Ascending aorta (tissue), 2 donors: Measurements from ENCODE around the gene STAC. TPM values are rescaled to one million over a fixed set of nuclear protein-coding genes. Genes with fewer than 3 reads are reported as not detected.

Source experiments
- DNase-seq, 2 donors: peaks; one replicate each; pipeline ENCODE4 v3.0.0-alpha.2; 2019; ENCODE audit warnings: low spot score in 2 of 2
- H3K27ac ChIP-seq, 2 donors: fragments of 200-600 bp; sonication (generic); one replicate each; pipeline ENCODE4 v1.5.1; 2016 to 2017; ENCODE audit warnings: mild to moderate bottlenecking in 1 of 2
- H3K27me3 ChIP-seq: fragments of 200-600 bp; sonication (generic); one replicate; pipeline ENCODE4 v1.5.1; 2017
- H3K36me3 ChIP-seq, 2 donors: fragments of 200-600 bp; sonication (generic); one replicate each; pipeline ENCODE4 v1.5.1; 2016
- H3K4me1 ChIP-seq, 2 donors: fragments of 200-600 bp; sonication (generic); one replicate each; pipeline ENCODE4 v1.5.1; 2016 to 2017; ENCODE audit warnings: mild to moderate bottlenecking in 1 of 2
- H3K4me3 ChIP-seq, 2 donors: fragments of 200-600 bp; sonication (generic); one replicate each; pipeline ENCODE4 v1.5.1; 2016 to 2017; ENCODE audit warnings: mild to moderate bottlenecking in 1 of 2
- H3K9me3 ChIP-seq, 2 donors: fragments of 200-600 bp; sonication (generic); one replicate each; pipeline ENCODE4 v1.5.1; 2016
- intact Hi-C: fragments of 100-400 bp; cut with DNase I; formaldehyde crosslinking; loops from one replicate; pipeline ENCODE4 v1.15.1; 2023
- total RNA-seq: library from RNA; depleted of rRNA; stranded (reverse); fragments of >200 nt; gene quantifications from one replicate; pipeline ENCODE4 v1.1.0, GENCODE V29; 2016
- TF ChIP-seq, protein P1 (sequence below), 3 experiments: fragments of 200-600 bp in 2 of 3; fragments of 450-650 bp in 1 of 3; sonication (generic) in 2 of 3; IDR thresholded peaks; one replicate each; pipeline ENCODE4 v1.5.1; 2016 to 2019; ENCODE audit warnings: antibody characterized with exemption in 3 of 3, mild to moderate bottlenecking in 1 of 3, moderate library complexity in 1 of 3

Gene STAC
- total RNA-seq, 1 donor from 2014 or later: 16.0 TPM

GRCh38 chr3:36548712-36549111 is 168.4 kb downstream of the STAC start:
- intact Hi-C loops: no loop called here
- Histone ChIP-seq H3K27me3 (no peaks in the 10 kb centered on the region), H3K36me3 (peaks cover 3 to 24% of the 10 kb centered on the region in 2 donors), H3K4me1 (peaks cover 0 to 2% of the 10 kb centered on the region in 2 donors), H3K9me3 (peaks cover 0 to 12% of the 10 kb centered on the region in 2 donors), H3K27ac (no peak overlapping the region), H3K4me3 (no peak overlapping the region)
- TF ChIP-seq, protein P1, sequence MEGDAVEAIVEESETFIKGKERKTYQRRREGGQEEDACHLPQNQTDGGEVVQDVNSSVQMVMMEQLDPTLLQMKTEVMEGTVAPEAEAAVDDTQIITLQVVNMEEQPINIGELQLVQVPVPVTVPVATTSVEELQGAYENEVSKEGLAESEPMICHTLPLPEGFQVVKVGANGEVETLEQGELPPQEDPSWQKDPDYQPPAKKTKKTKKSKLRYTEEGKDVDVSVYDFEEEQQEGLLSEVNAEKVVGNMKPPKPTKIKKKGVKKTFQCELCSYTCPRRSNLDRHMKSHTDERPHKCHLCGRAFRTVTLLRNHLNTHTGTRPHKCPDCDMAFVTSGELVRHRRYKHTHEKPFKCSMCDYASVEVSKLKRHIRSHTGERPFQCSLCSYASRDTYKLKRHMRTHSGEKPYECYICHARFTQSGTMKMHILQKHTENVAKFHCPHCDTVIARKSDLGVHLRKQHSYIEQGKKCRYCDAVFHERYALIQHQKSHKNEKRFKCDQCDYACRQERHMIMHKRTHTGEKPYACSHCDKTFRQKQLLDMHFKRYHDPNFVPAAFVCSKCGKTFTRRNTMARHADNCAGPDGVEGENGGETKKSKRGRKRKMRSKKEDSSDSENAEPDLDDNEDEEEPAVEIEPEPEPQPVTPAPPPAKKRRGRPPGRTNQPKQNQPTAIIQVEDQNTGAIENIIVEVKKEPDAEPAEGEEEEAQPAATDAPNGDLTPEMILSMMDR (IDR thresholded peaks at IDR 0.05): no peak
- no peak for DNase-seq

GRCh38 chr3:36557021-36557707 is 176.9 kb downstream of the STAC start:
- H3K27ac ChIP-seq: no peak overlapping the region
- no peaks in the 10 kb centered on the region for H3K27me3 ChIP-seq
- H3K9me3 ChIP-seq: no peaks in the 10 kb centered on the region
- intact Hi-C loops: no loop called here
- H3K4me1 ChIP-seq: peaks cover 2 to 9% of the 10 kb centered on the region in 2 donors
- TF ChIP-seq, protein P1 (IDR thresholded peaks at IDR 0.05): no peak
- no peaks in the 10 kb centered on the region for H3K36me3 ChIP-seq
- H3K4me3 ChIP-seq: no peak overlapping the region
- DNase-seq: no peak

- TF ChIP-seq, protein P1 (IDR thresholded peaks at IDR 0.05): no peak
- H3K27ac ChIP-seq: no peak overlapping the region
- intact Hi-C loops: no loop called here
Observed at GRCh38 chr3:36557708-36558421, 177.6 kb downstream of the STAC start.

GRCh38 chr3:36558961-36559360 is 178.7 kb downstream of the STAC start:
- Histone ChIP-seq H3K4me3 (no peak overlapping the region), H3K4me1 (peaks cover 2 to 13% of the 10 kb centered on the region in 2 donors), H3K9me3 (no peaks in the 10 kb centered on the region), H3K27me3 (no peaks in the 10 kb centered on the region), H3K36me3 (no peaks in the 10 kb centered on the region), H3K27ac (no peak overlapping the region)
- intact Hi-C loops: no loop called here
- DNase-seq: no peak
- TF ChIP-seq, protein P1 (IDR thresholded peaks at IDR 0.05): no peak

More at GRCh38 chr3:36557708-36558421, 177.6 kb downstream of the STAC start:
- H3K9me3 ChIP-seq: no peaks in the 10 kb centered on the region
- H3K36me3 ChIP-seq: no peaks in the 10 kb centered on the region
- DNase-seq: no peak
- no peak overlapping the region for H3K4me3 ChIP-seq
- no peaks in the 10 kb centered on the region for H3K27me3 ChIP-seq
- peaks cover 2 to 13% of the 10 kb centered on the region in 2 donors for H3K4me1 ChIP-seq

DNA sequence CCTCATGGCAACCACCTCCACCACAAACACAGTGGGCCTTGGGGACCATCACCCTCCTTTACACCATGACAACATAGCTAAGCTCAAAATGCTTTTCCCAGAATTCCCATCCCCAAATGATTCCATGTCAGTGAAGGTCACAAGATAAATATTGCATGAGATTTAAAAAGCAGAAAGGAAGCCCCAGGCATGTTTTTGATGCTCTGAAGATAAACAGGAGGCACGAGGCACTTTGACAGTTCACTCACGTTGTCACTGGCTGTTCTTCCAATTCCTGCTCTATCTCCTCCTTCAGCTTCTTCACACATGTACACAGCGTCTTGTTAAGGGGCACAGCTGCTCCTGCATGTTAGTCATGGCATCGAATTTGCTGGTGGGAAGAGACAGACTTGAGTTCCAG is 180.4 kb downstream of the STAC start:
- TF ChIP-seq, protein P1 (IDR thresholded peaks at IDR 0.05): no peak
- Histone ChIP-seq H3K27me3 (no peaks in the 10 kb centered on the region), H3K36me3 (no peaks in the 10 kb centered on the region), H3K9me3 (peaks cover 0 to under 1% of the 10 kb centered on the region in 2 donors), H3K4me3 (no peak overlapping the region), H3K27ac (no peak overlapping the region), H3K4me1 (peaks cover 2 to 13% of the 10 kb centered on the region in 2 donors)
- intact Hi-C loops: no loop called here
- DNase-seq: no peak
